H1 (cell line): ENCODE results near the gene NHSL2. TPM values are rescaled to one million over a fixed set of nuclear protein-coding genes. Genes with fewer than 3 reads are reported as not detected.

Source experiments
- CTCF ChIA-PET: fragments of 300-600 bp; sonication (Branson Sonifier 250); formaldehyde crosslinking; loops from one replicate; lab custom pipeline; 2021; ENCODE audit not compliant: partially characterized antibody; lab: Charles Lee
- POLR2A ChIA-PET: fragments of 300-600 bp; sonication (Branson Sonifier 250); formaldehyde crosslinking; loops from one replicate; lab custom pipeline; 2021; ENCODE audit warnings: inconsistent platforms; ENCODE audit not compliant: partially characterized antibody; lab: Charles Lee
- DNase-seq, 2 experiments: peaks; one replicate each; pipeline versions ENCODE4 v3.0.0 to v3.0.0-alpha.2; 2010 to 2022; ENCODE audit warnings: low spot score in 2 of 2, low read depth in 1 of 2, mixed read lengths in 1 of 2
- FAIRE-seq: peaks from 2 replicates; lab custom pipeline; 2011; peaks lifted over from hg19 to GRCh38; lab: Jason Lieb, UNC
- H2AFZ ChIP-seq: 2 replicates; pipeline ENCODE4 v1.8.1; 2012; ENCODE audit warnings: low read length, inconsistent platforms
- H2AK5ac ChIP-seq: 2 replicates; pipeline ENCODE4 v1.6.1; 2013; ENCODE audit warnings: low read depth, low read length
- H2BK120ac ChIP-seq: replicated peaks from 2 replicates; pipeline ENCODE3; 2013; ENCODE audit warnings: low read depth, low read length, inconsistent platforms
- H2BK12ac ChIP-seq: 2 replicates; pipeline ENCODE4 v1.6.1; 2013; ENCODE audit warnings: low read depth, low read length
- H2BK15ac ChIP-seq: 2 replicates; pipeline ENCODE4 v1.6.1; 2013; ENCODE audit warnings: low read length
- H2BK20ac ChIP-seq: 2 replicates; pipeline ENCODE4 v1.6.1; 2013; ENCODE audit warnings: low read length
- H2BK5ac ChIP-seq: 2 replicates; pipeline ENCODE4 v1.6.1; 2013; ENCODE audit warnings: low read depth, low read length
- H3K14ac ChIP-seq: 2 replicates; pipeline ENCODE4 v1.6.1; 2013; ENCODE audit warnings: inconsistent platforms; ENCODE audit not compliant: insufficient read length
- H3K18ac ChIP-seq: 2 replicates; pipeline ENCODE4 v1.6.1; 2013; ENCODE audit warnings: low read length; ENCODE audit errors: extremely low read depth
- H3K23ac ChIP-seq: 2 replicates; pipeline ENCODE4 v1.6.1; 2013; ENCODE audit warnings: inconsistent platforms; ENCODE audit not compliant: insufficient read length
- H3K23me2 ChIP-seq: 2 replicates; pipeline ENCODE4 v1.6.1; 2013; ENCODE audit warnings: low read depth, low read length
- H3K27ac ChIP-seq: 2 replicates; pipeline ENCODE4 v1.6.1; 2011; ENCODE audit warnings: low read depth, low read length, inconsistent platforms
- H3K27me3 ChIP-seq, 4 experiments: replicated peaks in 1 of 4; 1 replicate in 1 of 4; 2 replicates in 3 of 4; pipeline versions ENCODE4 v1.6.1 to v1.8.1; 2011 to 2013; ENCODE audit warnings: low read length in 3 of 4, mild to moderate bottlenecking in 3 of 4, inconsistent platforms in 2 of 4, mixed read lengths in 2 of 4, moderate library complexity in 1 of 4; ENCODE audit not compliant: control insufficient read depth in 3 of 4, insufficient read depth in 3 of 4; ENCODE audit errors: extremely low read depth in 1 of 4
- H3K36me3 ChIP-seq, 4 experiments: 2 replicates each; pipeline versions ENCODE4 v1.6.1 to v1.8.1; 2011 to 2013; ENCODE audit warnings: mild to moderate bottlenecking in 4 of 4, low read length in 3 of 4, moderate library complexity in 2 of 4, control low read depth in 1 of 4, inconsistent platforms in 1 of 4; ENCODE audit not compliant: insufficient read depth in 4 of 4, control insufficient read depth in 2 of 4
- H3K4ac ChIP-seq: replicated peaks from 2 replicates; pipeline ENCODE3; 2013; ENCODE audit warnings: low read length, low read depth, mixed read lengths, inconsistent platforms; ENCODE audit not compliant: insufficient read length
- H3K4me1 ChIP-seq, 4 experiments: replicated peaks in 1 of 4; 1 replicate in 1 of 4; 2 replicates in 3 of 4; pipeline versions ENCODE4 v1.6.1 to v1.8.1; 2011 to 2013; ENCODE audit warnings: low read length in 3 of 4, inconsistent platforms in 2 of 4, mixed read lengths in 1 of 4; ENCODE audit not compliant: insufficient read depth in 4 of 4, control insufficient read depth in 3 of 4
- H3K4me2 ChIP-seq, 2 experiments: 2 replicates each; pipeline versions ENCODE4 v1.6.1 to v1.8.1; 2011 to 2013; ENCODE audit warnings: low read depth in 2 of 2, low read length in 2 of 2, control low read depth in 1 of 2, inconsistent platforms in 1 of 2, mild to moderate bottlenecking in 1 of 2; ENCODE audit not compliant: insufficient read depth in 1 of 2
- H3K4me3 ChIP-seq, 4 experiments: fragments of 200-600, 300-600 bp in 1 of 4; sonication (generic), shearing (Covaris generic), sonication (Bioruptor Twin) in 1 of 4; 2 replicates each; pipeline versions ENCODE4 v1.5.1 to v1.8.1; 2011 to 2016; ENCODE audit warnings: low read length in 4 of 4, low read depth in 3 of 4, control low read depth in 2 of 4, inconsistent platforms in 2 of 4, mild to moderate bottlenecking in 2 of 4, mixed read lengths in 1 of 4, moderate library complexity in 1 of 4; ENCODE audit not compliant: insufficient read depth in 2 of 4; ENCODE audit errors: extremely low read depth in 1 of 4
- H3K56ac ChIP-seq: replicated peaks from 2 replicates; pipeline ENCODE3; 2013; ENCODE audit warnings: low read depth, mild to moderate bottlenecking, mixed read lengths, low read length, inconsistent platforms; ENCODE audit not compliant: insufficient read length
- H3K79me1 ChIP-seq: 2 replicates; pipeline ENCODE4 v1.6.1; 2013; ENCODE audit warnings: low read depth, low read length, control low read depth
- H3K79me2 ChIP-seq, 2 experiments: 2 replicates each; pipeline versions ENCODE4 v1.6.1 to v1.8.1; 2012 to 2013; ENCODE audit warnings: low read length in 2 of 2, mild to moderate bottlenecking in 2 of 2, inconsistent platforms in 1 of 2; ENCODE audit not compliant: insufficient read depth in 2 of 2, control insufficient read depth in 1 of 2
- H3K9ac ChIP-seq, 4 experiments: replicated peaks in 1 of 4; 1 replicate in 1 of 4; 2 replicates in 3 of 4; pipeline versions ENCODE4 v1.6.1 to v1.8.1; 2011 to 2013; ENCODE audit warnings: low read depth in 3 of 4, low read length in 3 of 4, control low read depth in 2 of 4, mild to moderate bottlenecking in 2 of 4, moderate library complexity in 2 of 4, inconsistent platforms in 1 of 4; ENCODE audit errors: extremely low read depth in 1 of 4
- H3K9me3 ChIP-seq, 2 experiments: 2 replicates each; pipeline versions ENCODE4 v1.6.1 to v1.8.1; 2012 to 2013; ENCODE audit warnings: mild to moderate bottlenecking in 2 of 2, moderate library complexity in 2 of 2, control low read depth in 1 of 2, inconsistent platforms in 1 of 2, low read depth in 1 of 2, low read length in 1 of 2, mixed read lengths in 1 of 2; ENCODE audit not compliant: insufficient read depth in 2 of 2
- H4K20me1 ChIP-seq, 2 experiments: replicated peaks in 1 of 2; 2 replicates each; pipeline versions ENCODE3 to v1.8.1; 2011 to 2013; ENCODE audit warnings: inconsistent platforms in 2 of 2, low read length in 2 of 2, mild to moderate bottlenecking in 1 of 2; ENCODE audit not compliant: insufficient read depth in 2 of 2, control insufficient read depth in 1 of 2
- H4K5ac ChIP-seq: 2 replicates; pipeline ENCODE4 v1.6.1; 2013; ENCODE audit warnings: low read length, low read depth, mixed read lengths, inconsistent platforms; ENCODE audit not compliant: insufficient read length
- H4K8ac ChIP-seq: 2 replicates; pipeline ENCODE4 v1.8.0; 2013; ENCODE audit warnings: mild to moderate bottlenecking, moderate library complexity, low read length, inconsistent platforms; ENCODE audit not compliant: insufficient read depth; ENCODE audit errors: extremely low read depth
- H4K91ac ChIP-seq: replicated peaks from 2 replicates; pipeline ENCODE3; 2013; ENCODE audit warnings: low read length, mixed read lengths, inconsistent platforms; ENCODE audit not compliant: insufficient read length
- BACH1 ChIP-seq: IDR thresholded peaks from 2 replicates; pipeline ENCODE4 v1.6.1; 2012; ENCODE audit warnings: low read length, improper control_type of control experiment
- BRCA1 ChIP-seq: IDR thresholded peaks from 2 replicates; pipeline ENCODE4 v1.6.1; 2012; ENCODE audit warnings: low read depth, low read length, improper control_type of control experiment
- CBX8 ChIP-seq: fragments of 300-800, 300-1000 bp; sonication (generic); IDR thresholded peaks from 2 replicates; pipeline ENCODE4 v1.7.1; 2016; ENCODE audit warnings: low read depth, low read length, borderline replicate concordance
- CEBPB ChIP-seq: IDR thresholded peaks from 2 replicates; pipeline ENCODE4 v1.6.1; 2012; ENCODE audit warnings: low read depth, low read length
- CHD1 ChIP-seq: IDR thresholded peaks from 2 replicates; pipeline ENCODE4 v1.6.1; 2012; ENCODE audit warnings: low read depth, low read length, improper control_type of control experiment
- CHD2 ChIP-seq: IDR thresholded peaks from 2 replicates; pipeline ENCODE4 v1.6.1; 2012; ENCODE audit warnings: low read length, improper control_type of control experiment
- CREB1 ChIP-seq: IDR thresholded peaks from 2 replicates; pipeline ENCODE4 v1.6.1; 2012; ENCODE audit warnings: inconsistent platforms
- CTBP2 ChIP-seq: IDR thresholded peaks from 2 replicates; pipeline ENCODE4 v1.7.0; 2011; ENCODE audit warnings: borderline replicate concordance, mild to moderate bottlenecking, moderate library complexity, mixed read lengths, low read length; ENCODE audit not compliant: insufficient read depth, insufficient read length
- GABPA ChIP-seq: IDR thresholded peaks from 2 replicates; pipeline ENCODE4 v1.6.1; 2011; ENCODE audit warnings: mild to moderate bottlenecking, low read length, moderate library complexity, borderline replicate concordance; ENCODE audit not compliant: insufficient read depth
- RNF2 ChIP-seq: fragments of 200-900, 300-1000 bp; sonication (generic); IDR thresholded peaks from 2 replicates; pipeline ENCODE4 v1.7.1; 2016; ENCODE audit warnings: borderline replicate concordance, low read depth, mild to moderate bottlenecking, antibody characterized with exemption, low read length; ENCODE audit not compliant: poor library complexity, severe bottlenecking; ENCODE audit errors: missing control alignments
- SAP30 ChIP-seq: fragments of 300-600 bp; sonication (generic); IDR thresholded peaks from 2 replicates; pipeline ENCODE4 v1.7.1; 2012; ENCODE audit warnings: low read length, moderate library complexity, mild to moderate bottlenecking, inconsistent platforms; ENCODE audit not compliant: insufficient read depth, insufficient replicate concordance
- SP1 ChIP-seq: IDR thresholded peaks from 2 replicates; pipeline ENCODE4 v1.6.1; 2011; ENCODE audit warnings: low read depth, low read length
- WGBS, 2 experiments: shearing (Covaris generic) in 1 of 2; methylation state at CpG; one replicate each; pipeline versions ENCODE4 v1.1.6 to v1.1.7; 2013 to 2015; ENCODE audit warnings: low lambda C conversion rate in 2 of 2, mixed read lengths in 2 of 2, inconsistent platforms in 1 of 2, low coverage in 1 of 2, missing lambda C conversion rate in 1 of 2; ENCODE audit not compliant: insufficient replicate concordance in 2 of 2, insufficient coverage in 1 of 2, insufficient read length in 1 of 2; ENCODE audit errors: extremely low coverage in 1 of 2, missing lambda C conversion rate in 1 of 2; 5-methylcytosine and 5-hydroxymethylcytosine counted together
- polyA plus RNA-seq, 7 experiments: library from polyadenylated mRNA; depleted of rRNA in 3 of 7; stranded (reverse) in 5 of 7; unstranded in 2 of 7; fragments of >200 nt in 5 of 7; fragments of 200-250 nt in 2 of 7; gene quantifications; 1 replicate in 5 of 7; 2 replicates in 1 of 7; 4 replicates in 1 of 7; pipeline versions ENCODE4 v1.2.1 to v1.2.3, GENCODE V29; 2011 to 2013; ENCODE audit warnings: missing spikeins in 2 of 7, mixed read lengths in 2 of 7
- total RNA-seq: library from RNA; stranded (reverse); fragmentation: NEBNext Ultra II Directional; extraction: Animal tissue kit (Norgen Biotek cat#: 25700); gene quantifications from 2 replicates; pipeline ENCODE4 v1.2.1, GENCODE V29; 2021
- TF ChIP-seq, protein P1 (sequence below): IDR thresholded peaks from 2 replicates; pipeline ENCODE4 v1.6.1; 2011; ENCODE audit warnings: low read length, improper control_type of control experiment

The NHSL2 gene
- total and polyA plus RNA-seq, 2 of the 8 experiments (the other 6 are each of a cell fraction or from before 2014, with no cell fraction given): 3.7 to 7.2 TPM

DNA sequence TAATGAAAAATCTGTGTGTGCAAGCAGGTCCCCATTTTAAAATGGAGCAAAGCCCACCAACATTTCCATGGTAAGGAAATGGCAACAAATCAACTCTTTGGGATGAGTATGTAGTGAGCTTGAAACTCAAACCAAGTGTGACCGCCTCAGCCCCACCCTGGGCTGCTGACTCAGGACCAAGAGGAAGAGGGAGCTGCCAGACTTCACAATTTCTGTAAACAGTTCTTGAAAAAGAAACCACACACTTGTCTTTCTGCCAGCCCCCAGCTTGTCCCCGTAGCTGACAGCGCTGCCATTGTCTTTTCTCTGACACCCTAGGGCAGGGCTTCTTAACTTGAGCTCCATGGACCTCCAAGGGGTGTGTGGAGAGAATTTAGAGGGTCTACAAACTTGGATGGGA, 210.7 kb downstream of the NHSL2 start:
- H4K8ac ChIP-seq: no peak overlapping the region
- peaks cover 6 to 14% (median 10%) of the 10 kb centered on the region in 4 experiments for H3K4me1 ChIP-seq
- no peak overlapping the region for H4K5ac ChIP-seq
- no peak for DNase-seq
- 90% methylated on average over 3 of the region's 3 CpGs; no CpG with 5 or more reads in 1 of the 2 experiments for WGBS, 2 experiments
- ChIA-PET CTCF (interaction anchor here (0.7 kb wide), 1 partner anchor 18 kb away, joined by 3 read pairs; no protein-coding TSS in a partner anchor), POLR2A (no interaction called here)
- H3K27ac ChIP-seq: no peak overlapping the region
- no peak overlapping the region for H3K18ac ChIP-seq
- H3K27me3 ChIP-seq: no peaks in the 10 kb centered on the region
- H3K9ac ChIP-seq: no peak overlapping the region
- no peaks in the 10 kb centered on the region for H3K23me2 ChIP-seq
- H4K20me1 ChIP-seq: no peaks in the 10 kb centered on the region
- H3K4ac ChIP-seq: no peak overlapping the region
- H4K91ac ChIP-seq: no peak overlapping the region
- no peak overlapping the region for H2AFZ ChIP-seq
- FAIRE-seq: no peak
- no peak overlapping the region for H2BK12ac ChIP-seq
- H2BK5ac ChIP-seq: no peak overlapping the region
- H2BK15ac ChIP-seq: no peak overlapping the region
- no peaks in the 10 kb centered on the region for H3K9me3 ChIP-seq
- H3K23ac ChIP-seq: no peak overlapping the region
- no peak overlapping the region for H2BK120ac ChIP-seq
- H2AK5ac ChIP-seq: 0 out of 2 replicates have a peak overlapping the region, but pooled peaks have one; percentile 24
- no peak for TF ChIP-seq CHD2
- no peak for TF ChIP-seq GABPA
- TF ChIP-seq BRCA1: no peak
- no peak for TF ChIP-seq CHD1
- no peak for TF ChIP-seq CREB1
- no peak for TF ChIP-seq CBX8
- TF ChIP-seq RNF2: no peak
- no peak for TF ChIP-seq CEBPB
- TF ChIP-seq BACH1: no peak
- no peak for TF ChIP-seq SP1
- TF ChIP-seq SAP30: no peak
- TF ChIP-seq CTBP2: no peak
- TF ChIP-seq, protein P1, sequence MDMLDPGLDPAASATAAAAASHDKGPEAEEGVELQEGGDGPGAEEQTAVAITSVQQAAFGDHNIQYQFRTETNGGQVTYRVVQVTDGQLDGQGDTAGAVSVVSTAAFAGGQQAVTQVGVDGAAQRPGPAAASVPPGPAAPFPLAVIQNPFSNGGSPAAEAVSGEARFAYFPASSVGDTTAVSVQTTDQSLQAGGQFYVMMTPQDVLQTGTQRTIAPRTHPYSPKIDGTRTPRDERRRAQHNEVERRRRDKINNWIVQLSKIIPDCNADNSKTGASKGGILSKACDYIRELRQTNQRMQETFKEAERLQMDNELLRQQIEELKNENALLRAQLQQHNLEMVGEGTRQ: no peak
- TF ChIP-seq, all 59 proteins: peak for 0
- H2BK20ac ChIP-seq: no peak overlapping the region
- H3K4me2 ChIP-seq: no peak overlapping the region
- no peaks in the 10 kb centered on the region for H3K79me1 ChIP-seq
- no peak overlapping the region for H3K56ac ChIP-seq
- no peak overlapping the region for H3K14ac ChIP-seq
- H3K4me3 ChIP-seq: no peak overlapping the region
- H3K79me2 ChIP-seq: no peaks in the 10 kb centered on the region; a peak in 1 of 4 replicates
- H3K36me3 ChIP-seq: no peaks in the 10 kb centered on the region
